ENCODE results near the gene MYO18B. TPM values are rescaled to one million over a fixed set of nuclear protein-coding genes. Genes with fewer than 3 reads are reported as not detected.

The MYO18B gene
- total and polyA plus RNA-seq, 2 donors (not counting 3 experiments of a cell fraction or from before 2014, with no cell fraction given), result 0.01 TPM; not detected in 1

DNA sequence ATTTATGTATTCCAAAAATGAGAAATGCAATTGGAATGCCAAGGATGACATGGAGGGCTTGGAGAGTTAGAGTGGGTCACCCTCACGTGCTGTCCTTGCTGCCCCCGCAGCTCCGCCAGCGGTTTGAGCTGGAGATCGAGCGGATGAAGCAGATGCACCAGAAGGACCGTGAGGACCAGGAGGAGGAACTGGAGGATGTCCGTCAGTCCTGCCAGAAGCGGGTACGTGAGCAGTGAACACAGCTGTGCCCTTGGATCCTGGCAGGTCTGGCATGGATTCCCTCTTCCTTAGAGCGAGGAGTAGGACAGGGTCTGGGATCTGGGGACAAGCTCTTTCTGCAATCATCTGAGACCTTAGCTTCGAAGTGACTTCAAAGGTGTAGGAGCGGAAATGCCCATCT, 166.2 kb downstream of the MYO18B start:
- no peak for TF ChIP-seq POLR2AphosphoS5 (IDR thresholded peaks at IDR 0.05; ENCODE audit: insufficient read depth, low read depth, low read length)
- no peak for TF ChIP-seq GATA2 (IDR thresholded peaks at IDR 0.05; ENCODE audit: insufficient read depth, insufficient read length, low read depth, low read length)
- TF ChIP-seq POLR2A (IDR thresholded peaks at IDR 0.05; ENCODE audit: low read depth, low read length), result no peak
- TF ChIP-seq, protein P1, sequence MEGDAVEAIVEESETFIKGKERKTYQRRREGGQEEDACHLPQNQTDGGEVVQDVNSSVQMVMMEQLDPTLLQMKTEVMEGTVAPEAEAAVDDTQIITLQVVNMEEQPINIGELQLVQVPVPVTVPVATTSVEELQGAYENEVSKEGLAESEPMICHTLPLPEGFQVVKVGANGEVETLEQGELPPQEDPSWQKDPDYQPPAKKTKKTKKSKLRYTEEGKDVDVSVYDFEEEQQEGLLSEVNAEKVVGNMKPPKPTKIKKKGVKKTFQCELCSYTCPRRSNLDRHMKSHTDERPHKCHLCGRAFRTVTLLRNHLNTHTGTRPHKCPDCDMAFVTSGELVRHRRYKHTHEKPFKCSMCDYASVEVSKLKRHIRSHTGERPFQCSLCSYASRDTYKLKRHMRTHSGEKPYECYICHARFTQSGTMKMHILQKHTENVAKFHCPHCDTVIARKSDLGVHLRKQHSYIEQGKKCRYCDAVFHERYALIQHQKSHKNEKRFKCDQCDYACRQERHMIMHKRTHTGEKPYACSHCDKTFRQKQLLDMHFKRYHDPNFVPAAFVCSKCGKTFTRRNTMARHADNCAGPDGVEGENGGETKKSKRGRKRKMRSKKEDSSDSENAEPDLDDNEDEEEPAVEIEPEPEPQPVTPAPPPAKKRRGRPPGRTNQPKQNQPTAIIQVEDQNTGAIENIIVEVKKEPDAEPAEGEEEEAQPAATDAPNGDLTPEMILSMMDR (IDR thresholded peaks at IDR 0.05; ENCODE audit: extremely low read depth in 1 of 2, insufficient read depth in 1 of 2, low read depth in 1 of 2, low read length in 2 of 2), result no peak
- TF ChIP-seq, protein P2, sequence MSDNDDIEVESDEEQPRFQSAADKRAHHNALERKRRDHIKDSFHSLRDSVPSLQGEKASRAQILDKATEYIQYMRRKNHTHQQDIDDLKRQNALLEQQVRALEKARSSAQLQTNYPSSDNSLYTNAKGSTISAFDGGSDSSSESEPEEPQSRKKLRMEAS (IDR thresholded peaks at IDR 0.05; ENCODE audit: insufficient read depth, insufficient read length), result no peak
- no peak for TF ChIP-seq JUN (IDR thresholded peaks at IDR 0.05; ENCODE audit: borderline replicate concordance, insufficient read depth, insufficient read length, low read depth)
- no peak for TF ChIP-seq MYC (IDR thresholded peaks at IDR 0.05; ENCODE audit: low read depth, low read length)
- TF ChIP-seq EZH2 (IDR thresholded peaks at IDR 0.05; ENCODE audit: borderline replicate concordance, low read depth, low read length, severe bottlenecking), result no peak
- no peak for TF ChIP-seq FOS (IDR thresholded peaks at IDR 0.05; ENCODE audit: borderline replicate concordance, insufficient read depth, low read length)
- Histone ChIP-seq H4K20me1 (replicated peaks; ENCODE audit: control insufficient read depth, extremely low read depth, insufficient read depth, low read length) (no peaks in the 10 kb centered on the region), H3K9ac (replicated peaks; ENCODE audit: extremely low read depth, insufficient read depth, low read length) (no peak overlapping the region), H3K36me3 (ENCODE audit: control insufficient read depth in 2 of 2, extremely low read depth in 1 of 2, insufficient read depth in 2 of 2, low read length in 2 of 2) (no peaks in the 10 kb centered on the region), H3K79me2 (ENCODE audit: control insufficient read depth, insufficient read depth, low read length) (no peaks in the 10 kb centered on the region), H2AFZ (ENCODE audit: low read depth, low read length) (no peak overlapping the region), H3K4me1 (ENCODE audit: control insufficient read depth, extremely low read depth, insufficient read depth, low read length) (no peaks in the 10 kb centered on the region), H3K9me1 (replicated peaks; ENCODE audit: control insufficient read depth, extremely low read depth, insufficient read depth, low read length) (no peaks in the 10 kb centered on the region), H3K4me2 (ENCODE audit: insufficient read depth, low read length) (no peak overlapping the region), H3K27me3 (ENCODE audit: control insufficient read depth in 2 of 2, insufficient read depth in 2 of 2, low read length in 2 of 2) (no peaks in the 10 kb centered on the region), H3K4me3 (replicated peaks in 1 of 3; ENCODE audit: insufficient read depth in 1 of 3, low read depth in 1 of 3, low read length in 3 of 3) (no peak overlapping the region), H3K27ac (ENCODE audit: insufficient read depth, low read depth, low read length) (no peak overlapping the region), H3K9me3 (replicated peaks; ENCODE audit: control insufficient read depth, insufficient read depth, low read length) (no peaks in the 10 kb centered on the region)
- ChIA-PET CTCF (interaction anchor here (0.5 kb wide), 1 partner anchor 12 kb away, joined by 3 read pairs; no protein-coding TSS in a partner anchor), POLR2A (no interaction called here)
- BruUV-seq (replicated peaks), result no TSS peak
- dilution Hi-C loops (cut with MboI; ENCODE audit: extremely low pct_ligation_motif_present, low sequenced_read_pairs) (no loop called here), intact Hi-C loops (cut with micrococcal nuclease) (no loop called here)
- no peak for FAIRE-seq
- no peak for DNase-seq (ENCODE audit: low read depth, low spot score)

All from endothelial cell of umbilical vein (primary cell).